ENCODE measurements around the gene GLT1D1. TPM values are rescaled to one million over a fixed set of nuclear protein-coding genes. Genes with fewer than 3 reads are reported as not detected.

Gene GLT1D1
- total RNA-seq, 2 experiments from 2014 or later, result 0.32 TPM; not detected in 1

DNA sequence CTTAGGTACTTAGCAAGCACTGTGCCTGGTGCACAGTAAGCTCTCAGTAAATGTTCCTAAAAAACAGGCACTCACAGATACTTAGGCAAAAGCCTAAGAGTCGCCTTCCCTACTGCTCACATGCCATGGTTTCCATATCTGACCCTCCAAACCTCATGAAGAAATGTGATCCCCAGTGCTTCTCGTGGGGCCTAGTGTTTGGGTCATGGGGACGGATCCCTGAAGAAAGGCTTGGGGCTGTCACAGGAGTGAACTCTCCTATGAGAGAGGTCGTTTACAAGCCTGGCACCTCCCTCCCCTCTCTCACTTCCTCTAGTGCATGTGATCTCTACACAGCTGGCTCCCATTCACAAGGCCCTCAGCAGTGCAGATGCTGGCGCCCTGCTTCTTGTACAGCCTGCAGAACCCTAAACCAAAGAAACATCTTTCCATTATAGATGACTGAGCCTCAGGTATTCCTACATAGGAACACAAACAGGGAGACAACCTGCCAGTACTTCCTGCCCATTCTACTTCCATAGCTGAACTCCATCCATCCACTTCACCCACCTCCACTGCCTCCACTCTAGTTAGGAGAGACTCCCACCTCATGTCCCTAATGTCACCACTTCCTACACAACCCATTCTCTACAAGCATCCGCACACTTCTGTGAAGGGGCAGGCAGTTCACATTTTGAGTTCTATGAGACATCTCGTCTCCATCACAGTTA lies 32.4 kb upstream of the GLT1D1 start:
- Histone ChIP-seq H3K36me3 (ENCODE audit: insufficient read depth, low read length) (peaks cover 39% of the 10 kb centered on the region), H3K79me2 (ENCODE audit: insufficient read depth, low read depth, low read length) (peaks cover 86% of the 10 kb centered on the region), H3K4me2 (ENCODE audit: low read length) (peak overlapping the region; percentile 92), H3K4me3 (ENCODE audit: low read depth, low read length, poor library complexity, severe bottlenecking) (peak overlapping the region; percentile 99), H4K20me1 (ENCODE audit: insufficient read depth, low read length) (peaks cover 48% of the 10 kb centered on the region), H2AFZ (ENCODE audit: low read length) (no peak overlapping the region), H3K4me1 (ENCODE audit: insufficient read depth, low read length, poor library complexity, severe bottlenecking) (peaks cover 75% of the 10 kb centered on the region), H3K9me2 (ENCODE audit: insufficient read depth, low read length) (no peaks in the 10 kb centered on the region), H3K9me3 (ENCODE audit: low read length) (no peaks in the 10 kb centered on the region), H3K27ac (ENCODE audit: low read depth, low read length, poor library complexity, severe bottlenecking) (peak overlapping the region; percentile 84)
- DNase-seq (ENCODE audit: low spot score), result peak; percentile 89
- ChIA-PET CTCF (ENCODE audit: unreplicated experiment) (interaction anchor here (1.4 to 1.6 kb wide), 2 partner anchors 10 kb away, joined by 3 to 5 read pairs; no protein-coding TSS in a partner anchor), POLR2A (interaction anchor here (0.5 to 4.3 kb wide), 7 partner anchors 9 to 29 kb away, joined by 4 to 60 read pairs (median 25); no protein-coding TSS in a partner anchor)
- intact Hi-C loops (cut with micrococcal nuclease; ENCODE audit: unreplicated experiment), result loop anchor here (5.0 kb wide), 1 partner anchor 39 kb away; no protein-coding TSS in a partner anchor
- TF ChIP-seq, protein P1, sequence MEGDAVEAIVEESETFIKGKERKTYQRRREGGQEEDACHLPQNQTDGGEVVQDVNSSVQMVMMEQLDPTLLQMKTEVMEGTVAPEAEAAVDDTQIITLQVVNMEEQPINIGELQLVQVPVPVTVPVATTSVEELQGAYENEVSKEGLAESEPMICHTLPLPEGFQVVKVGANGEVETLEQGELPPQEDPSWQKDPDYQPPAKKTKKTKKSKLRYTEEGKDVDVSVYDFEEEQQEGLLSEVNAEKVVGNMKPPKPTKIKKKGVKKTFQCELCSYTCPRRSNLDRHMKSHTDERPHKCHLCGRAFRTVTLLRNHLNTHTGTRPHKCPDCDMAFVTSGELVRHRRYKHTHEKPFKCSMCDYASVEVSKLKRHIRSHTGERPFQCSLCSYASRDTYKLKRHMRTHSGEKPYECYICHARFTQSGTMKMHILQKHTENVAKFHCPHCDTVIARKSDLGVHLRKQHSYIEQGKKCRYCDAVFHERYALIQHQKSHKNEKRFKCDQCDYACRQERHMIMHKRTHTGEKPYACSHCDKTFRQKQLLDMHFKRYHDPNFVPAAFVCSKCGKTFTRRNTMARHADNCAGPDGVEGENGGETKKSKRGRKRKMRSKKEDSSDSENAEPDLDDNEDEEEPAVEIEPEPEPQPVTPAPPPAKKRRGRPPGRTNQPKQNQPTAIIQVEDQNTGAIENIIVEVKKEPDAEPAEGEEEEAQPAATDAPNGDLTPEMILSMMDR (conservative IDR thresholded peaks at IDR 0.05; ENCODE audit: low read length), result no peak
- no peak for TF ChIP-seq EZH2phosphoT487 (IDR thresholded peaks at IDR 0.05; ENCODE audit: borderline replicate concordance, low read depth, low read length)
- BruUV-seq (replicated peaks), result no TSS peak

DNA sequence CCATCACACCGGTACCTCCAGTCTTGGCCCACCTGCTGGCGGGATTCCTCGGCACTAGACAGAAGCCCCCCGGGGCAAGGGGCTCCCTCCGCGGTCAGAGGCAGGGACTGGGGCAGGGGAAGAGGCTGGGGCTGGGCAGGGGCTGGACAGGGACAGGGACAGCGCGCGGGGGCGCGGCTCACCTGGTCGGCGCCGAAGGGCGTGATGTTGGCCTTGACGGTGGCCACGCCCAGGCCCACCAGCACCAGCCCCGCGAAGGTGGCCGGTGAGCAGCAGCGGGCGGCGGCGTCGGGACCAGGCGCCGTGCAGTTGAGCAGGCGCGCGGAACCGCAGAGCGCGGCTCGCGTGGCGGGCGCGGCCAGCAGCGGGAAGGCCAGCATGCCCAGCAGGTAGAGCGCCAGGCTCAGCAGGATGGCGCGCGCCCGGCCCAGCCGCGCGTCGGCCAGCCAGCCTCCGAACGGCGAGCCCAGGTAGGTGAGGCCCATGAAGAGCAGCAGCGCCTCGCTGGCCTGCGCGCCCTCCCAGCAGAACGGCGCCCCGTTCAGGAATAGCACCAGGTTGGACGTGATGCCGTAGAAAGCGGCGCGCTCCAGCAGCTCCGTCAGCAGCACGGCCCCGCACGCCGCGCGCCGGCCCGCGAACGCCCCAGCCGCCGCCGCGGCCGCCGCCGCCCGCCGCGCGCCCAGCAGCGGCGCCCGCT lies 29.9 kb upstream of the GLT1D1 start:
- CTCF ChIA-PET (ENCODE audit: unreplicated experiment), result no interaction called here
- Histone ChIP-seq H3K36me3 (ENCODE audit: insufficient read depth, low read length) (peaks cover 43% of the 10 kb centered on the region), H3K4me1 (ENCODE audit: insufficient read depth, low read length, poor library complexity, severe bottlenecking) (peaks cover 69% of the 10 kb centered on the region), H4K20me1 (ENCODE audit: insufficient read depth, low read length) (peaks cover 26% of the 10 kb centered on the region), H3K79me2 (ENCODE audit: insufficient read depth, low read depth, low read length) (peaks cover 61% of the 10 kb centered on the region), H2AFZ (ENCODE audit: low read length) (no peak overlapping the region), H3K4me3 (ENCODE audit: low read depth, low read length, poor library complexity, severe bottlenecking) (peak overlapping the region; percentile 99), H3K9me3 (ENCODE audit: low read length) (peaks cover 9% of the 10 kb centered on the region; the same call in 1 of the 2 replicates), H3K4me2 (ENCODE audit: low read length) (peak overlapping the region; percentile 92), H3K27ac (ENCODE audit: low read depth, low read length, poor library complexity, severe bottlenecking) (peak overlapping the region; percentile 84), H3K9me2 (ENCODE audit: insufficient read depth, low read length) (no peaks in the 10 kb centered on the region)
- no TSS peak for BruUV-seq (replicated peaks)
- POLR2A ChIA-PET, result interaction anchor here (0.8 to 1.9 kb wide), 5 partner anchors 13 to 34 kb away, joined by 5 to 7 read pairs (median 6); no protein-coding TSS in a partner anchor
- TF ChIP-seq EZH2phosphoT487 (IDR thresholded peaks at IDR 0.05; ENCODE audit: borderline replicate concordance, low read depth, low read length), result no peak
- TF ChIP-seq, protein P1 (conservative IDR thresholded peaks at IDR 0.05; ENCODE audit: low read length), result no peak
- no peak for DNase-seq (ENCODE audit: low spot score)
- intact Hi-C loops (cut with micrococcal nuclease; ENCODE audit: unreplicated experiment), result loop anchor here (5.0 kb wide), 1 partner anchor 41 kb away; no protein-coding TSS in a partner anchor
